Measurements from ENCODE around the gene UBE2J1.

UBE2J1 gene

DNA sequence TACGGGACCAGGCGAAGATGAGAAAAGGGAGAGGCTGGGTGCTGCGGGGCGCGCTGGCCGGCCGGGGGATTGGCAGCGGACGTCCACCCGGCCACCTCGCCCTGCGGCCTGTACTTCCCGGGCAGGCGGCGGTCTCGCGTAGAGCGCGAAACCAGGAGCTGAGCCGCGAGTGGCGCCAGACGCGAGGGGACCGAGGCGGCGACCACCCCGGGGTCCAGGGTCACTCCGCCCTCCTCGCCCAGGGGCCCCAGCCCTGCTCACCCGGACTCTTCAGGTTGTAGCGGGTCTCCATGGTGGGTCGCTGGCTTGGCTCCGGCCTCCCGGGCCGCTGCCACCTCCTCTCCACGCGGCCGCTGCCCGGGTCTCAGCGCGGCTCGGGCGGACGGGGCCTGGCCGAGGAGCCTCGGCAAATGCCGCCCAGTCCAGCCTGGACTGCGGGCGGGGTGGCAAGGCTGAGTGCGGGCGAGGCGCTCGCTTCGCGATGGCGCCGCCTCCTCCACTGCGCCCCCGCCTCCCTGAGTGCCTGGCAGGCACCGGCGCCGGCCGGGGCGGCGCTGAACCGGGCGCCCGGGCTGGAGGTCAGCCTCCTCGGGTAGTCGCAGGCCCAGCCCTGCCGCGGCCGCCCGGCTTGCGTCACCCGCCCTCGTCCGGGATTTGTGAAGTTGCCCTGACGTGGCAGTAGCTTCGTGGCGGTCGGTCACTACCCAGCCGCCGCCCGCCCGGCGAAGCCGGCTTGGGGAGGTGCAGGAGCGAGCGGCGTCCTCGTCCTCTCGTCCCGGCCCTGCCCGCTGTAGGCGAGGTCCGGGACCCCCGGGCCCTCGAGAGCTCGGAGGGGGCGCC, at the start of gene UBE2J1:
UBE2J1 (minus strand) TSS at position 445 of the 840 bp plus-strand sequence; CDS start at position 292, 153 bp downstream.
- H3K27ac ChIP-seq (ENCODE audit: extremely low read depth, low read depth, low read length): peak within 1 kb of the TSS; percentile 99
- peak within 1 kb of the TSS; percentile 91 for H3K4me3 ChIP-seq (ENCODE audit: low read depth, low read length)
- peaks cover 15% of the 10 kb centered on the region for H3K4me1 ChIP-seq (ENCODE audit: control insufficient read depth, insufficient read depth, low read length)
- H3K9me3 ChIP-seq (ENCODE audit: control insufficient read depth, insufficient read depth, low read depth, low read length): no peaks in the 10 kb centered on the region
- H3K36me3 ChIP-seq (ENCODE audit: control insufficient read depth in 2 of 2, insufficient read depth in 1 of 2, low read length in 2 of 2): no peaks in the 10 kb centered on the region
- ChIA-PET CTCF (interaction anchor here (0.7 to 1.3 kb wide), 7 partner anchors 12 to 370 kb away, joined by 3 to 11 read pairs (median 3); no protein-coding TSS in a partner anchor), POLR2A (interaction anchor here (0.7 to 2.5 kb wide), 14 partner anchors 10 to 467 kb away, joined by 3 to 18 read pairs (median 4); partner anchors contain the start of genes MDN1, PM20D2, PNRC1 and RNGTT)
- no peak; the same call in 1 of the 2 replicates for TF ChIP-seq OSR2 (tag by site-specific recombination; IDR thresholded peaks at IDR 0.05)
- TF ChIP-seq ZNF580 (tag by site-specific recombination; IDR thresholded peaks at IDR 0.05): no peak
- TF ChIP-seq REPIN1 (tag by site-specific recombination; IDR thresholded peaks at IDR 0.05; ENCODE audit: low read depth): no peak
- TF ChIP-seq ZNF677 (tag by site-specific recombination; IDR thresholded peaks at IDR 0.05): no peak
- no peak for TF ChIP-seq BCL11B (tag by site-specific recombination; IDR thresholded peaks at IDR 0.05; ENCODE audit: low read depth)
- no peak for TF ChIP-seq ZNF292 (tag by site-specific recombination; IDR thresholded peaks at IDR 0.05; ENCODE audit: borderline replicate concordance, low read depth)
- TF ChIP-seq ZNF10 (tag by site-specific recombination; IDR thresholded peaks at IDR 0.05): no peak
- TF ChIP-seq CTCF (tag by site-specific recombination; IDR thresholded peaks at IDR 0.05): peak; percentile 89
- TF ChIP-seq ZNF560 (tag by site-specific recombination; IDR thresholded peaks at IDR 0.05; ENCODE audit: borderline replicate concordance): no peak
- TF ChIP-seq ZNF624 (tag by site-specific recombination; IDR thresholded peaks at IDR 0.05): no peak
- TF ChIP-seq KLF10 (tag by site-specific recombination; IDR thresholded peaks at IDR 0.05): no peak
- no peak for TF ChIP-seq ZNF433 (tag by site-specific recombination; IDR thresholded peaks at IDR 0.05; ENCODE audit: low read depth)
- no peak for TF ChIP-seq ZNF654 (tag by site-specific recombination; IDR thresholded peaks at IDR 0.05; ENCODE audit: low read depth)
- TF ChIP-seq ZNF571 (tag by site-specific recombination; IDR thresholded peaks at IDR 0.05): no peak
- TF ChIP-seq ZNF530 (tag by site-specific recombination; IDR thresholded peaks at IDR 0.05; ENCODE audit: low read depth): no peak
- TF ChIP-seq, protein P1, sequence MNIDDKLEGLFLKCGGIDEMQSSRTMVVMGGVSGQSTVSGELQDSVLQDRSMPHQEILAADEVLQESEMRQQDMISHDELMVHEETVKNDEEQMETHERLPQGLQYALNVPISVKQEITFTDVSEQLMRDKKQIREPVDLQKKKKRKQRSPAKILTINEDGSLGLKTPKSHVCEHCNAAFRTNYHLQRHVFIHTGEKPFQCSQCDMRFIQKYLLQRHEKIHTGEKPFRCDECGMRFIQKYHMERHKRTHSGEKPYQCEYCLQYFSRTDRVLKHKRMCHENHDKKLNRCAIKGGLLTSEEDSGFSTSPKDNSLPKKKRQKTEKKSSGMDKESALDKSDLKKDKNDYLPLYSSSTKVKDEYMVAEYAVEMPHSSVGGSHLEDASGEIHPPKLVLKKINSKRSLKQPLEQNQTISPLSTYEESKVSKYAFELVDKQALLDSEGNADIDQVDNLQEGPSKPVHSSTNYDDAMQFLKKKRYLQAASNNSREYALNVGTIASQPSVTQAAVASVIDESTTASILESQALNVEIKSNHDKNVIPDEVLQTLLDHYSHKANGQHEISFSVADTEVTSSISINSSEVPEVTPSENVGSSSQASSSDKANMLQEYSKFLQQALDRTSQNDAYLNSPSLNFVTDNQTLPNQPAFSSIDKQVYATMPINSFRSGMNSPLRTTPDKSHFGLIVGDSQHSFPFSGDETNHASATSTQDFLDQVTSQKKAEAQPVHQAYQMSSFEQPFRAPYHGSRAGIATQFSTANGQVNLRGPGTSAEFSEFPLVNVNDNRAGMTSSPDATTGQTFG (tag by site-specific recombination; IDR thresholded peaks at IDR 0.05; ENCODE audit: borderline replicate concordance): no peak
- TF ChIP-seq, protein P2, sequence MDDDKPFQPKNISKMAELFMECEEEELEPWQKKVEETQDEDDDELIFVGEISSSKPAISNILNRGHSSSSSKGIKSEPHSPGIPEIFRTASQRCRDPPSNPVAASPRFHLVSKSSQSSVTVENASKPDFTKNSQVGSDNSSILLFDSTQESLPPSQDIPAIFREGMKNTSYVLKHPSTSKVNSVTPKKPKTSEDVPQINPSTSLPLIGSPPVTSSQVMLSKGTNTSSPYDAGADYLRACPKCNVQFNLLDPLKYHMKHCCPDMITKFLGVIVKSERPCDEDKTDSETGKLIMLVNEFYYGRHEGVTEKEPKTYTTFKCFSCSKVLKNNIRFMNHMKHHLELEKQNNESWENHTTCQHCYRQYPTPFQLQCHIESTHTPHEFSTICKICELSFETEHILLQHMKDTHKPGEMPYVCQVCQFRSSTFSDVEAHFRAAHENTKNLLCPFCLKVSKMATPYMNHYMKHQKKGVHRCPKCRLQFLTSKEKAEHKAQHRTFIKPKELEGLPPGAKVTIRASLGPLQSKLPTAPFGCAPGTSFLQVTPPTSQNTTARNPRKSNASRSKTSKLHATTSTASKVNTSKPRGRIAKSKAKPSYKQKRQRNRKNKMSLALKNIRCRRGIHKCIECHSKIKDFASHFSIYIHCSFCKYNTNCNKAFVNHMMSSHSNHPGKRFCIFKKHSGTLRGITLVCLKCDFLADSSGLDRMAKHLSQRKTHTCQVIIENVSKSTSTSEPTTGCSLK (tag by site-specific recombination; IDR thresholded peaks at IDR 0.05): no peak
- TF ChIP-seq IKZF3 (tag by site-specific recombination; IDR thresholded peaks at IDR 0.05): no peak
- no peak for TF ChIP-seq ZNF184 (tag by site-specific recombination; IDR thresholded peaks at IDR 0.05)
- TF ChIP-seq ZNF155 (tag by site-specific recombination; IDR thresholded peaks at IDR 0.05): no peak
- TF ChIP-seq PRDM6 (tag by site-specific recombination; IDR thresholded peaks at IDR 0.05): no peak
- no peak for TF ChIP-seq ZNF266 (tag by site-specific recombination; IDR thresholded peaks at IDR 0.05; ENCODE audit: low read depth)
- TF ChIP-seq ZNF704 (tag by site-specific recombination; IDR thresholded peaks at IDR 0.05): no peak

Data from HEK293 (cell line).